ENCODE measurements around the gene PHACTR3. TPM values are rescaled to one million over a fixed set of nuclear protein-coding genes. Genes with fewer than 3 reads are reported as not detected.

The PHACTR3 gene
- total RNA-seq, 1 donor from 2014 or later, result 1.0 TPM

GRCh38 chr20:59723108-59723500 lies 118.8 kb downstream of the PHACTR3 start:
- Histone ChIP-seq H3K9me3 (ENCODE audit: control insufficient read depth in 3 of 3, low read length in 3 of 3) (no peaks in the 10 kb centered on the region), H3K36me3 (ENCODE audit: control insufficient read depth in 3 of 3, insufficient read depth in 3 of 3, low read length in 3 of 3) (no peaks in the 10 kb centered on the region), H3K27me3 (ENCODE audit: control insufficient read depth in 3 of 3, insufficient read depth in 3 of 3, low read length in 3 of 3) (peaks cover 22 to 23% (median 22%) of the 10 kb centered on the region in 3 donors), H3K9ac (ENCODE audit: low read depth in 1 of 3, low read length in 3 of 3) (no peak overlapping the region), H3K27ac (ENCODE audit: low read depth, low read length) (no peak overlapping the region), H3K4me3 (ENCODE audit: low read length in 3 of 3) (no peak overlapping the region), H3K4me1 (ENCODE audit: control insufficient read depth in 3 of 3, insufficient read depth in 3 of 3, low read length in 3 of 3) (no peaks in the 10 kb centered on the region)

GRCh38 chr20:59723607-59724456 lies 119.5 kb downstream of the PHACTR3 start:
- no peaks in the 10 kb centered on the region for H3K4me1 ChIP-seq (ENCODE audit: control insufficient read depth in 3 of 3, insufficient read depth in 3 of 3, low read length in 3 of 3)
- no peaks in the 10 kb centered on the region for H3K36me3 ChIP-seq (ENCODE audit: control insufficient read depth in 3 of 3, insufficient read depth in 3 of 3, low read length in 3 of 3)
- H3K27me3 ChIP-seq (ENCODE audit: control insufficient read depth in 3 of 3, insufficient read depth in 3 of 3, low read length in 3 of 3), result peaks cover 20 to 24% (median 22%) of the 10 kb centered on the region in 3 donors
- no peak overlapping the region for H3K4me3 ChIP-seq (ENCODE audit: low read length in 3 of 3)
- H3K9ac ChIP-seq (ENCODE audit: low read depth in 1 of 3, low read length in 3 of 3), result no peak overlapping the region
- H3K27ac ChIP-seq (ENCODE audit: low read depth, low read length), result no peak overlapping the region
- no peaks in the 10 kb centered on the region for H3K9me3 ChIP-seq (ENCODE audit: control insufficient read depth in 3 of 3, low read length in 3 of 3)

GRCh38 chr20:59724457-59725366 lies 120.4 kb downstream of the PHACTR3 start:
- no peaks in the 10 kb centered on the region for H3K9me3 ChIP-seq (ENCODE audit: control insufficient read depth in 3 of 3, low read length in 3 of 3)
- H3K27me3 ChIP-seq (ENCODE audit: control insufficient read depth in 3 of 3, insufficient read depth in 3 of 3, low read length in 3 of 3), result peaks cover 20 to 24% (median 22%) of the 10 kb centered on the region in 3 donors
- H3K4me1 ChIP-seq (ENCODE audit: control insufficient read depth in 3 of 3, insufficient read depth in 3 of 3, low read length in 3 of 3), result no peaks in the 10 kb centered on the region
- H3K36me3 ChIP-seq (ENCODE audit: control insufficient read depth in 3 of 3, insufficient read depth in 3 of 3, low read length in 3 of 3), result no peaks in the 10 kb centered on the region
- H3K27ac ChIP-seq (ENCODE audit: low read depth, low read length), result no peak overlapping the region
- no peak overlapping the region for H3K9ac ChIP-seq (ENCODE audit: low read depth in 1 of 3, low read length in 3 of 3)
- H3K4me3 ChIP-seq (ENCODE audit: low read length in 3 of 3), result no peak overlapping the region

GRCh38 chr20:59725476-59726280 lies 121.3 kb downstream of the PHACTR3 start:
- Histone ChIP-seq H3K4me1 (ENCODE audit: control insufficient read depth in 3 of 3, insufficient read depth in 3 of 3, low read length in 3 of 3) (no peaks in the 10 kb centered on the region), H3K9ac (ENCODE audit: low read depth in 1 of 3, low read length in 3 of 3) (no peak overlapping the region), H3K4me3 (ENCODE audit: low read length in 3 of 3) (no peak overlapping the region), H3K36me3 (ENCODE audit: control insufficient read depth in 3 of 3, insufficient read depth in 3 of 3, low read length in 3 of 3) (no peaks in the 10 kb centered on the region), H3K9me3 (ENCODE audit: control insufficient read depth in 3 of 3, low read length in 3 of 3) (no peaks in the 10 kb centered on the region), H3K27me3 (ENCODE audit: control insufficient read depth in 3 of 3, insufficient read depth in 3 of 3, low read length in 3 of 3) (peaks cover 20 to 28% (median 24%) of the 10 kb centered on the region in 3 donors), H3K27ac (ENCODE audit: low read depth, low read length) (no peak overlapping the region)

- peaks cover 16 to 26% (median 21%) of the 10 kb centered on the region in 3 donors for H3K27me3 ChIP-seq (ENCODE audit: control insufficient read depth in 3 of 3, insufficient read depth in 3 of 3, low read length in 3 of 3)
These were observed 121.9 kb downstream of the PHACTR3 start for GRCh38 chr20:59726281-59726595.

GRCh38 chr20:59728722-59729430 lies 124.5 kb downstream of the PHACTR3 start:
- no peak overlapping the region for H3K27ac ChIP-seq (ENCODE audit: low read depth, low read length)
- H3K4me3 ChIP-seq (ENCODE audit: low read length in 3 of 3), result no peak overlapping the region
- H3K27me3 ChIP-seq (ENCODE audit: control insufficient read depth in 3 of 3, insufficient read depth in 3 of 3, low read length in 3 of 3), result peaks cover 18 to 26% (median 19%) of the 10 kb centered on the region in 3 donors
- H3K9ac ChIP-seq (ENCODE audit: low read depth in 1 of 3, low read length in 3 of 3), result no peak overlapping the region
- no peaks in the 10 kb centered on the region for H3K9me3 ChIP-seq (ENCODE audit: control insufficient read depth in 3 of 3, low read length in 3 of 3)
- no peaks in the 10 kb centered on the region for H3K36me3 ChIP-seq (ENCODE audit: control insufficient read depth in 3 of 3, insufficient read depth in 3 of 3, low read length in 3 of 3)
- no peaks in the 10 kb centered on the region for H3K4me1 ChIP-seq (ENCODE audit: control insufficient read depth in 3 of 3, insufficient read depth in 3 of 3, low read length in 3 of 3)

More at GRCh38 chr20:59726281-59726595, 121.9 kb downstream of the PHACTR3 start:
- Histone ChIP-seq H3K4me1 (ENCODE audit: control insufficient read depth in 3 of 3, insufficient read depth in 3 of 3, low read length in 3 of 3) (no peaks in the 10 kb centered on the region), H3K4me3 (ENCODE audit: low read length in 3 of 3) (no peak overlapping the region), H3K27ac (ENCODE audit: low read depth, low read length) (no peak overlapping the region), H3K9me3 (ENCODE audit: control insufficient read depth in 3 of 3, low read length in 3 of 3) (no peaks in the 10 kb centered on the region), H3K9ac (ENCODE audit: low read depth in 1 of 3, low read length in 3 of 3) (no peak overlapping the region), H3K36me3 (ENCODE audit: control insufficient read depth in 3 of 3, insufficient read depth in 3 of 3, low read length in 3 of 3) (no peaks in the 10 kb centered on the region)

- Histone ChIP-seq H3K4me1 (ENCODE audit: control insufficient read depth in 3 of 3, insufficient read depth in 3 of 3, low read length in 3 of 3) (no peaks in the 10 kb centered on the region), H3K27ac (ENCODE audit: low read depth, low read length) (no peak overlapping the region), H3K36me3 (ENCODE audit: control insufficient read depth in 3 of 3, insufficient read depth in 3 of 3, low read length in 3 of 3) (no peaks in the 10 kb centered on the region), H3K9me3 (ENCODE audit: control insufficient read depth in 3 of 3, low read length in 3 of 3) (no peaks in the 10 kb centered on the region), H3K4me3 (ENCODE audit: low read length in 3 of 3) (no peak overlapping the region), H3K9ac (ENCODE audit: low read depth in 1 of 3, low read length in 3 of 3) (no peak overlapping the region), H3K27me3 (ENCODE audit: control insufficient read depth in 3 of 3, insufficient read depth in 3 of 3, low read length in 3 of 3) (peaks cover 18 to 30% (median 19%) of the 10 kb centered on the region in 3 donors)
These were observed 125.2 kb downstream of the PHACTR3 start for GRCh38 chr20:59729506-59729905.

- H3K27me3 ChIP-seq (ENCODE audit: control insufficient read depth in 3 of 3, insufficient read depth in 3 of 3, low read length in 3 of 3), result peaks cover 7 to 21% (median 8%) of the 10 kb centered on the region in 3 donors
- no peaks in the 10 kb centered on the region for H3K36me3 ChIP-seq (ENCODE audit: control insufficient read depth in 3 of 3, insufficient read depth in 3 of 3, low read length in 3 of 3)
- no peaks in the 10 kb centered on the region for H3K4me1 ChIP-seq (ENCODE audit: control insufficient read depth in 3 of 3, insufficient read depth in 3 of 3, low read length in 3 of 3)
- H3K4me3 ChIP-seq (ENCODE audit: low read length in 3 of 3), result no peak overlapping the region
- no peak overlapping the region for H3K27ac ChIP-seq (ENCODE audit: low read depth, low read length)
- H3K9me3 ChIP-seq (ENCODE audit: control insufficient read depth in 3 of 3, low read length in 3 of 3), result no peaks in the 10 kb centered on the region
- no peak overlapping the region for H3K9ac ChIP-seq (ENCODE audit: low read depth in 1 of 3, low read length in 3 of 3)
These were observed 126.4 kb downstream of the PHACTR3 start for GRCh38 chr20:59730722-59731121.

- H3K4me3 ChIP-seq (ENCODE audit: low read length in 3 of 3), result no peak overlapping the region
- H3K9me3 ChIP-seq (ENCODE audit: control insufficient read depth in 3 of 3, low read length in 3 of 3), result no peaks in the 10 kb centered on the region
- H3K4me1 ChIP-seq (ENCODE audit: control insufficient read depth in 3 of 3, insufficient read depth in 3 of 3, low read length in 3 of 3), result no peaks in the 10 kb centered on the region
- H3K27me3 ChIP-seq (ENCODE audit: control insufficient read depth in 3 of 3, insufficient read depth in 3 of 3, low read length in 3 of 3), result peaks cover 5 to 18% (median 7%) of the 10 kb centered on the region in 3 donors
- H3K9ac ChIP-seq (ENCODE audit: low read depth in 1 of 3, low read length in 3 of 3), result no peak overlapping the region
- no peaks in the 10 kb centered on the region for H3K36me3 ChIP-seq (ENCODE audit: control insufficient read depth in 3 of 3, insufficient read depth in 3 of 3, low read length in 3 of 3)
- no peak overlapping the region for H3K27ac ChIP-seq (ENCODE audit: low read depth, low read length)
These were observed 127.0 kb downstream of the PHACTR3 start for GRCh38 chr20:59731376-59731775.
